ENCODE data around the gene PCDHA5.
"Not testable (repeated sequence)": the region's sequence is repeated elsewhere in the genome, so short reads cannot be mapped to it uniquely, and the experiment has no call there.

PCDHA5 gene

DNA sequence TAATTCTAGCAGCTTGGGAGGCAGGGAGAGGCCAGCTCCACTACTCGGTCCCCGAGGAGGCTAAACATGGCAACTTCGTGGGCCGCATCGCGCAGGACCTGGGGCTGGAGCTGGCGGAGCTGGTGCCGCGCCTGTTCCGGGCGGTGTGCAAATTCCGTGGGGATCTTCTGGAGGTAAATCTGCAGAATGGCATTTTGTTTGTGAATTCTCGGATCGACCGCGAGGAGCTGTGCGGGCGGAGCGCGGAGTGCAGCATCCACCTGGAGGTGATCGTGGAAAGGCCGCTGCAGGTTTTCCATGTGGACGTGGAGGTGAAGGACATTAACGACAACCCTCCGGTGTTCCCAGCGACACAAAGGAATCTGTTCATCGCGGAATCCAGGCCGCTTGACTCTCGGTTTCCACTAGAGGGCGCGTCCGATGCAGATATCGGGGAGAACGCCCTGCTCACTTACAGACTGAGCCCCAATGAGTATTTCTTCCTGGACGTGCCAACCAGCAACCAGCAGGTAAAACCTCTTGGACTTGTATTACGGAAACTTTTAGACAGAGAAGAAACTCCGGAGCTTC lies 13.1 kb downstream of the PCDHA5 start:
- not testable (repeated sequence) for H3K27ac ChIP-seq
- TF ChIP-seq, protein P1, sequence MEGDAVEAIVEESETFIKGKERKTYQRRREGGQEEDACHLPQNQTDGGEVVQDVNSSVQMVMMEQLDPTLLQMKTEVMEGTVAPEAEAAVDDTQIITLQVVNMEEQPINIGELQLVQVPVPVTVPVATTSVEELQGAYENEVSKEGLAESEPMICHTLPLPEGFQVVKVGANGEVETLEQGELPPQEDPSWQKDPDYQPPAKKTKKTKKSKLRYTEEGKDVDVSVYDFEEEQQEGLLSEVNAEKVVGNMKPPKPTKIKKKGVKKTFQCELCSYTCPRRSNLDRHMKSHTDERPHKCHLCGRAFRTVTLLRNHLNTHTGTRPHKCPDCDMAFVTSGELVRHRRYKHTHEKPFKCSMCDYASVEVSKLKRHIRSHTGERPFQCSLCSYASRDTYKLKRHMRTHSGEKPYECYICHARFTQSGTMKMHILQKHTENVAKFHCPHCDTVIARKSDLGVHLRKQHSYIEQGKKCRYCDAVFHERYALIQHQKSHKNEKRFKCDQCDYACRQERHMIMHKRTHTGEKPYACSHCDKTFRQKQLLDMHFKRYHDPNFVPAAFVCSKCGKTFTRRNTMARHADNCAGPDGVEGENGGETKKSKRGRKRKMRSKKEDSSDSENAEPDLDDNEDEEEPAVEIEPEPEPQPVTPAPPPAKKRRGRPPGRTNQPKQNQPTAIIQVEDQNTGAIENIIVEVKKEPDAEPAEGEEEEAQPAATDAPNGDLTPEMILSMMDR (conservative IDR thresholded peaks at IDR 0.05) = peak; percentile 36; the same call in 1 of the 2 replicates

DNA sequence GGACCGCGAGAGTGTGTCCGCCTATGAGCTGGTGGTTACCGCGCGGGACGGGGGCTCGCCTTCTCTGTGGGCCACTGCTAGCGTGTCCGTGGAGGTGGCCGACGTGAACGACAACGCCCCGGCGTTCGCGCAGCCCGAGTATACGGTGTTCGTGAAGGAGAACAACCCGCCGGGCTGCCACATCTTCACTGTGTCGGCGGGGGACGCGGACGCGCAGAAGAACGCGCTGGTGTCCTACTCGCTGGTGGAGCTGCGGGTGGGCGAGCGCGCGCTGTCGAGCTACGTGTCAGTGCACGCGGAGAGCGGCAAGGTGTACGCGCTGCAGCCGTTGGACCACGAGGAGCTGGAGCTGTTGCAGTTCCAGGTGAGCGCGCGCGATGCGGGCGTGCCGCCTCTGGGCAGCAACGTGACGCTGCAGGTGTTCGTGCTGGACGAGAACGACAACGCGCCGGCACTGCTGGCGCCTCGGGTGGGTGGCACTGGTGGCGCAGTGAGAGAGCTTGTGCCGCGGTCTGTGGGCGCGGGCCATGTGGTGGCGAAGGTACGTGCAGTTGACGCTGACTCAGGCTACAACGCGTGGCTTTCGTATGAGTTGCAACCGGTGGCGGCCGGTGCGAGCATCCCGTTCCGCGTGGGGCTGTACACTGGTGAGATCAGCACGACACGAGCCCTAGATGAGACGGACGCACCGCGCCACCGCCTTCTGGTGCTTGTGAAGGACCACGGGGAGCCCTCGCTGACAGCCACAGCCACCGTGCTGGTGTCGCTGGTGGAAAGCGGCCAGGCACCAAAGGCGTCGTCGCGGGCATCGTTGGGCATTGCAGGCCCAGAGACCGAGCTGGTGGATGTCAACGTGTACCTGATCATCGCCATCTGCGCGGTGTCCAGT lies 14.5 kb downstream of the PCDHA5 start:
- H3K27ac ChIP-seq = no peak overlapping the region

DNA sequence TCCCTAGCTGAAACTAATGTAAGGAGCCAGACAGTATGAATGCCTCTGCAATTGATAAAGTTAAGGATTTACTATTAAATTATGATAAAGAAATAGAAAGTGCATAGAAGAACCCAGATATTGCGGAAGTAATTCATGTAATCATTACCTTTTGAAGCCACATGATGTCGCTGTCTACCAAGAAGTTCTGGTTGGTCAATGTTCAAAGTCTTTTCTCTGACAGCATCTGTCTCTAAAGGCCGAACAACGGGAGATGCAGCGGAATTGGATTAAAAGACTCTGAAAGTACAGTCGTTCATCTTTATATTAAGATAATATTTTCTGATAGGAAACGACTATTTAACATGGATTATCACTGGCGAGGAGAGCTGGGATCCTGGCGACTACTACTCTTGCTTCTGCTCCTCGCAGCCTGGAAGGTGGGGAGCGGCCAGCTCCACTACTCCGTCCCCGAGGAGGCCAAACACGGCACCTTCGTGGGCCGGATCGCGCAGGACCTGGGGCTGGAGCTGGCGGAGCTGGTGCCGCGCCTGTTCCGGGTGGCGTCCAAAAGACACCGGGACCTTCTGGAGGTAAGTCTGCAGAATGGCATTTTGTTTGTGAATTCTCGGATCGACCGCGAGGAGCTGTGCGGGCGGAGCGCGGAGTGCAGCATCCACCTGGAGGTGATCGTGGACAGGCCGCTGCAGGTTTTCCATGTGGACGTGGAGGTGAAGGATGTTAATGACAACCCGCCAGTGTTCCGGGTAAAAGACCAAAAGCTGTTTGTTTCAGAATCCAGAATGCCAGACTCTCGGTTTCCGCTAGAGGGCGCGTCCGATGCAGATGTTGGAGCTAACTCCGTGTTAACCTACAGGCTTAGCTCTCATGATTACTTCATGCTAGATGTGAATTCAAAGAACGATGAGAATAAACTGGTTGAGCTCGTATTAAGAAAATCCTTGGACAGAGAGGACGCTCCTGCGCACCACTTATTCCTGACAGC lies 19.9 kb downstream of the PCDHA5 start, which contains the start of gene PCDHA8:
TSS of gene PCDHA8 (plus strand) at position 210 of the 985 bp plus-strand sequence. CDS start at position 345, 135 bp downstream.
- TF ChIP-seq ZFX (IDR thresholded peaks at IDR 0.05) = no peak
- TF ChIP-seq, protein P1 (conservative IDR thresholded peaks at IDR 0.05) = peak; percentile 83
- H3K27ac ChIP-seq = no peak within 1 kb of the TSS

More for the DNA sequence above, 14.5 kb downstream of the PCDHA5 start:
- TF ChIP-seq ZFX (IDR thresholded peaks at IDR 0.05) = no peak
- TF ChIP-seq, protein P1 (conservative IDR thresholded peaks at IDR 0.05) = no peak

DNA sequence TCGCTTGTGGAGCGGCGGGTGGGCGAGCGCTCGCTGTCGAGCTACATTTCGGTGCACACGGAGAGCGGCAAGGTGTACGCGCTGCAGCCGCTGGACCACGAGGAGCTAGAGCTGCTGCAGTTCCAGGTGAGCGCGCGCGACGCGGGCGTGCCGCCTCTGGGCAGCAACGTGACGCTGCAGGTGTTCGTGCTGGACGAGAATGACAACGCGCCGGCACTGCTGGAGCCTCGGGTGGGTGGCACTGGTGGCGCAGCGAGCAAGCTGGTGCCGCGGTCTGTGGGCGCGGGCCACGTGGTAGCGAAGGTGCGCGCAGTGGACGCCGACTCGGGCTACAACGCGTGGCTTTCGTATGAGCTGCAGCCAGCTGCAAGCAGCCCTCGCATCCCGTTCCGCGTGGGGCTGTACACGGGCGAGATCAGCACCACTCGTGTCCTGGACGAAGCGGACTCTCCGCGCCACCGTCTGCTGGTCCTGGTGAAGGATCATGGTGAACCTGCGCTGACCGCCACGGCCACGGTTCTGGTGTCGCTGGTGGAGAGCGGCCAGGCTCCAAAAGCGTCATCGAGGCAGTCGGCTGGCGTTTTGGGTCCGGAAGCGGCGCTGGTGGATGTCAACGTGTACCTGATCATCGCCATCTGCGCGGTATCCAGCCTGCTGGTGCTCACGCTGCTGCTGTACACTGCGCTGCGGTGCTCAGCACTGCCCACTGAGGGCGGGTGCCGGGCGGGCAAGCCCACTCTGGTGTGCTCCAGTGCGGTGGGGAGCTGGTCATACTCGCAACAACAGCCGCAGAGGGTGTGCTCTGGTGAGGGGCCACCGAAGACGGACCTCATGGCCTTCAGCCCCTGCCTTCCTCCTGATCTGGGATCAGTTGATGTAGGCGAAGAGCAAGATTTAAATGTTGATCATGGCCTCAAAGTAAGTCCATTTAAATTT lies 21.7 kb downstream of the PCDHA5 start:
- H3K27ac ChIP-seq = no peak overlapping the region
- no peak for TF ChIP-seq ZFX (IDR thresholded peaks at IDR 0.05)
- TF ChIP-seq, protein P1 (conservative IDR thresholded peaks at IDR 0.05) = no peak

DNA sequence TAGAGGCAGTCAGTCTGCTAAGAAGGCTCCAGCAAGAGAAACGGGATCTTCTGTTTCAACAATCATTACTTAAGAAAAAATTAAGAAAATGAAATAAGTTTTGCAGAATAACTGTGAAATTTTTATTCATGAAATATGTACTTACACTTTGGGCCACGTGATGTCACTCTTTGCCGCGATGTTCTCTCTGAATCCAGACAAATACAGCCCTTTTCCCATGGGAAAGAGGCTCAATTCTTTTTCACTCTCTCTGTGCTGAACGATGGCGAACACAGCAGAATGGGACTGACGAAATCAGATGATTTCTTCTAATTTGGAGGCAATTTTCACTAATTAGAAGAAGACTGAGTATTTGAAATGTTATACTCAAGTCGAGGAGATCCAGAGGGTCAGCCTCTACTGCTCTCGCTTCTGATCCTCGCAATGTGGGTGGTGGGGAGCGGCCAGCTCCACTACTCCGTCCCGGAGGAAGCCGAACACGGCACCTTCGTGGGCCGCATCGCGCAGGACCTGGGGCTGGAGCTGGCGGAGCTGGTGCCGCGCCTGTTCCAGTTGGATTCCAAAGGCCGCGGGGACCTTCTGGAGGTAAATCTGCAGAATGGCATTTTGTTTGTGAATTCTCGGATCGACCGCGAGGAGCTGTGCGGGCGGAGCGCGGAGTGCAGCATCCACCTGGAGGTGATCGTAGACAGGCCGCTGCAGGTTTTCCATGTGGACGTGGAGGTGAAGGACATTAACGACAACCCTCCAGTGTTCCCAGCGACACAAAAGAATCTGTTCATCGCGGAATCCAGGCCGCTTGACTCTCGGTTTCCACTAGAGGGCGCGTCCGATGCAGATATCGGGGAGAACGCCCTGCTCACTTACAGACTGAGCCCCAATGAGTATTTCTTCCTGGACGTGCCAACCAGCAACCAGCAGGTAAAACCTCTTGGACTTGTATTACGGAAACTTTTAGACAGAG lies 27.0 kb downstream of the PCDHA5 start, which contains the start of gene PCDHA9:
TSS of gene PCDHA9 (plus strand) at position 244 of the 964 bp plus-strand sequence. CDS start at position 358, 114 bp downstream.
- not testable (repeated sequence) for H3K27ac ChIP-seq
- TF ChIP-seq, protein P1 (conservative IDR thresholded peaks at IDR 0.05) = peak; percentile 58

DNA sequence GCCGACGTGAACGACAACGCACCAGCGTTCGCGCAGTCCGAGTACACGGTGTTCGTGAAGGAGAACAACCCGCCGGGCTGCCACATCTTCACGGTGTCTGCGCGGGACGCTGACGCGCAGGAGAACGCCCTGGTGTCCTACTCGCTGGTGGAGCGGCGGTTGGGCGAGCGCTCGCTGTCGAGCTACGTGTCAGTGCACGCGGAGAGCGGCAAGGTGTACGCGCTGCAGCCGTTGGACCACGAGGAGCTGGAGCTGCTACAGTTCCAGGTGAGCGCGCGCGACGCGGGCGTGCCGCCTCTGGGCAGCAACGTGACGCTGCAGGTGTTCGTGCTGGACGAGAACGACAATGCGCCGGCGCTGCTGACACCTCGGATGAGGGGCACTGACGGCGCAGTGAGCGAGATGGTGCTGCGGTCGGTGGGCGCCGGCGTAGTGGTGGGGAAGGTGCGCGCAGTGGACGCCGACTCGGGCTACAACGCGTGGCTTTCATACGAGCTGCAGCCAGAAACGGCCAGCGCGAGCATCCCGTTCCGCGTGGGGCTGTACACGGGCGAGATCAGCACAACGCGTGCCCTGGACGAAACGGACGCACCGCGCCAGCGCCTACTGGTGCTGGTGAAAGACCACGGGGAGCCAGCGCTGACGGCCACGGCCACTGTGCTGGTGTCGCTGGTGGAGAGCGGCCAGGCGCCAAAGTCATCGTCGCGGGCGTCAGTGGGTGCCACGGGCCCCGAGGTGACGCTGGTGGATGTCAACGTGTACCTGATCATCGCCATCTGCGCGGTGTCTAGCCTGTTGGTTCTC lies 28.6 kb downstream of the PCDHA5 start:
- not testable (repeated sequence) for H3K27ac ChIP-seq
